K562 (cell line): ENCODE data around the gene CCR7. TPM values are rescaled to one million over a fixed set of nuclear protein-coding genes. Genes with fewer than 3 reads are reported as not detected.

Experiments
- CUX1 ChIP-seq: fragments of 200-800 bp; sonication (Bioruptor generic); IDR thresholded peaks from 2 replicates; pipeline ENCODE4 v1.6.1; 2016; ENCODE audit warnings: missing genetic modification characterization, missing compliant biosample characterization
- FOS ChIP-seq: IDR thresholded peaks from 3 replicates; pipeline ENCODE4 v1.6.1; 2011; ENCODE audit not compliant: insufficient read length; ENCODE audit errors: extremely low read depth
- FOXJ2 ChIP-seq: fragments of 200-800 bp; sonication (Bioruptor generic); IDR thresholded peaks from 2 replicates; pipeline ENCODE4 v1.6.1; 2016; ENCODE audit warnings: missing genetic modification characterization, missing compliant biosample characterization
- HCFC1 ChIP-seq: IDR thresholded peaks from 2 replicates; pipeline ENCODE4 v1.6.1; 2012; ENCODE audit warnings: low read depth, low read length, improper control_type of control experiment
- NRF1 ChIP-seq, 2 experiments: fragments of 450-650 bp; IDR thresholded peaks in 1 of 2; conservative IDR thresholded peaks in 1 of 2; 2 replicates each; pipeline ENCODE4 v1.6.1; 2014; ENCODE audit warnings: mild to moderate bottlenecking in 2 of 2
- PURB ChIP-seq: sonication (generic); formaldehyde crosslinking; IDR thresholded peaks from 2 replicates; pipeline ENCODE4 v1.9.0; 2021; ENCODE audit warnings: low read depth, mild to moderate bottlenecking, missing genetic modification reagents
- RFX1 ChIP-seq: fragments of 450-650 bp; IDR thresholded peaks from 2 replicates; pipeline ENCODE4 v1.6.1; 2016; ENCODE audit warnings: mild to moderate bottlenecking, moderate library complexity
- TGIF2 ChIP-seq: sonication (generic); formaldehyde crosslinking; IDR thresholded peaks from 2 replicates; pipeline ENCODE4 v1.8.1; 2022; ENCODE audit warnings: mild to moderate bottlenecking, missing genetic modification reagents, moderate library complexity
- ZHX1 ChIP-seq: fragments of 150-350 bp; conservative IDR thresholded peaks from 2 replicates; pipeline ENCODE4 v1.6.1; 2014; ENCODE audit warnings: low read length
- ZNF384 ChIP-seq: IDR thresholded peaks from 2 replicates; pipeline ENCODE4 v1.6.1; 2012; ENCODE audit warnings: low read depth, low read length, improper control_type of control experiment
- ZNF644 ChIP-seq: fragments of 200-800 bp; sonication (Bioruptor generic); IDR thresholded peaks from 2 replicates; pipeline ENCODE4 v1.6.1; 2016; ENCODE audit warnings: low read depth, missing genetic modification characterization, missing compliant biosample characterization
- polyA plus RNA-seq, 8 experiments: library from polyadenylated mRNA; depleted of rRNA in 4 of 8; stranded (reverse) in 5 of 8; unstranded in 3 of 8; fragments of >200 nt; fragmentation: Nextera tagmentation in 2 of 8; fragmentation: Illumina TruSeq in 1 of 8; extraction: Ambion mirVana in 2 of 8; extraction: Trizol in 1 of 8; gene quantifications; 2 replicates each; pipeline versions ENCODE4 v1.2.1 to v1.2.3, GENCODE V29; 2011 to 2014; ENCODE audit warnings: inconsistent platforms in 1 of 8, missing spikeins in 1 of 8
- total RNA-seq, 7 experiments: library from RNA; depleted of rRNA in 6 of 7; stranded (reverse); fragments of >200 nt in 6 of 7; fragmentation: Illumina TruSeq in 2 of 7; extraction: Trizol in 2 of 7; gene quantifications; 2 replicates each; pipeline versions ENCODE4 v1.2.1 to v1.2.3, GENCODE V29; 2011 to 2021; ENCODE audit warnings: low replicate concordance in 1 of 7
- TF ChIP-seq, protein P1 (sequence below): sonication (generic); formaldehyde crosslinking; IDR thresholded peaks from 2 replicates; pipeline ENCODE4 v1.8.1; 2023; ENCODE audit warnings: missing genetic modification reagents, mild to moderate bottlenecking, borderline replicate concordance

Gene CCR7
- total and polyA plus RNA-seq, 9 of the 15 experiments (the other 6 are each of a cell fraction or from before 2014, with no cell fraction given) = 0.14 to 1.4 (median 0.56) TPM

DNA sequence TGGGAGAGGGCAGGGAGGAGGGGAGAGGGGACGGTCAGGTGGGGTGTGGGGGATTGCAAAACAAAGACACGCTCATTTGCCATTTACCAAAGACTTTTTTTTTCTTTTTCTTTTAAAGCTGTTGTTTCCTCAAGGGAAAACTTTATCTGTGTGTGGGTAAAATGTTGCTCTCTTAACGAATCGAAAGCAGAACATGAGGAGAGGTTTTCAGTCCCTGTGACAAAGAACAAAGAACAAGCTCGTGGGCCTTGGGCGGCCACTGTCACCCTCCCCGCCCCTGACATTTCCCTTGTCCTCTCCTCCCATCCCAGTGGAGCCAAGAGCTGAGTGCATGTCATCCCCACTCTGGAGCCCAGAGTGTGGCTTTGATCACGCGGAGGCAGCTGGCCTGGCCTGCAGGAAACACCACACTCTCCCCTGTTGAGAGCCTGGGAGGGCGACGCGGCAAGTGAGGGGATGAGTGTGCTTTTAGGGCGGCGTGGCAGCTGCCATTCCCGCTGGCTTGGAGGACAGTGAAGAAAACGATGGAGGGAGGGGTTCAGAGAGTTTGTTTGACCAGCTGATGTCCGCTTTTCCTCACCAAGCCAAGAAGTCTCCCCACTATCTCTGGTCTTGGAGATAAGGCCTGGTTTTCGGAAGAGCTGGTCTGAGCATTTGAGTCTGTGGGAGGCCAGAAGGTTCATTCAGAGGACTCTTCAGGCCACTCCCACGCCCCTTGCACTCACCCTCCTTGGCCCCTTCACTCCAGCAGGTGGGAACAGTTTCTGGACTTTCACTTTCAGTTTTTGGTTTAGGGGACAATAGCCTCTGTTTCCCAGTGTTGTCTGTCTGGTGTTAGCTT is 11.4 kb downstream of the CCR7 start (continued):
- TF ChIP-seq, protein P1, sequence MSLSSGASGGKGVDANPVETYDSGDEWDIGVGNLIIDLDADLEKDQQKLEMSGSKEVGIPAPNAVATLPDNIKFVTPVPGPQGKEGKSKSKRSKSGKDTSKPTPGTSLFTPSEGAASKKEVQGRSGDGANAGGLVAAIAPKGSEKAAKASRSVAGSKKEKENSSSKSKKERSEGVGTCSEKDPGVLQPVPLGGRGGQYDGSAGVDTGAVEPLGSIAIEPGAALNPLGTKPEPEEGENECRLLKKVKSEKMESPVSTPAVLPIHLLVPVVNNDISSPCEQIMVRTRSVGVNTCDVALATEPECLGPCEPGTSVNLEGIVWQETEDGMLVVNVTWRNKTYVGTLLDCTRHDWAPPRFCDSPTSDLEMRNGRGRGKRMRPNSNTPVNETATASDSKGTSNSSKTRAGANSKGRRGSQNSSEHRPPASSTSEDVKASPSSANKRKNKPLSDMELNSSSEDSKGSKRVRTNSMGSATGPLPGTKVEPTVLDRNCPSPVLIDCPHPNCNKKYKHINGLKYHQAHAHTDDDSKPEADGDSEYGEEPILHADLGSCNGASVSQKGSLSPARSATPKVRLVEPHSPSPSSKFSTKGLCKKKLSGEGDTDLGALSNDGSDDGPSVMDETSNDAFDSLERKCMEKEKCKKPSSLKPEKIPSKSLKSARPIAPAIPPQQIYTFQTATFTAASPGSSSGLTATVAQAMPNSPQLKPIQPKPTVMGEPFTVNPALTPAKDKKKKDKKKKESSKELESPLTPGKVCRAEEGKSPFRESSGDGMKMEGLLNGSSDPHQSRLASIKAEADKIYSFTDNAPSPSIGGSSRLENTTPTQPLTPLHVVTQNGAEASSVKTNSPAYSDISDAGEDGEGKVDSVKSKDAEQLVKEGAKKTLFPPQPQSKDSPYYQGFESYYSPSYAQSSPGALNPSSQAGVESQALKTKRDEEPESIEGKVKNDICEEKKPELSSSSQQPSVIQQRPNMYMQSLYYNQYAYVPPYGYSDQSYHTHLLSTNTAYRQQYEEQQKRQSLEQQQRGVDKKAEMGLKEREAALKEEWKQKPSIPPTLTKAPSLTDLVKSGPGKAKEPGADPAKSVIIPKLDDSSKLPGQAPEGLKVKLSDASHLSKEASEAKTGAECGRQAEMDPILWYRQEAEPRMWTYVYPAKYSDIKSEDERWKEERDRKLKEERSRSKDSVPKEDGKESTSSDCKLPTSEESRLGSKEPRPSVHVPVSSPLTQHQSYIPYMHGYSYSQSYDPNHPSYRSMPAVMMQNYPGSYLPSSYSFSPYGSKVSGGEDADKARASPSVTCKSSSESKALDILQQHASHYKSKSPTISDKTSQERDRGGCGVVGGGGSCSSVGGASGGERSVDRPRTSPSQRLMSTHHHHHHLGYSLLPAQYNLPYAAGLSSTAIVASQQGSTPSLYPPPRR (CRISPR knock-in tag) = no peak
- TF ChIP-seq FOS (no peak), TGIF2 (CRISPR knock-in tag) (no peak), HCFC1 (no peak), NRF1 (conservative IDR thresholded peaks at IDR 0.05 in 1 of 2, IDR thresholded peaks at IDR 0.05 in 1 of 2) (no peak), ZNF644 (tag) (no peak), RFX1 (no peak), CUX1 (CRISPR knock-in tag) (no peak), ZNF384 (no peak), ZHX1 (no peak), FOXJ2 (no peak), PURB (CRISPR knock-in tag) (no peak)
